ENCODE results near the gene PIGR.

Gene PIGR

DNA sequence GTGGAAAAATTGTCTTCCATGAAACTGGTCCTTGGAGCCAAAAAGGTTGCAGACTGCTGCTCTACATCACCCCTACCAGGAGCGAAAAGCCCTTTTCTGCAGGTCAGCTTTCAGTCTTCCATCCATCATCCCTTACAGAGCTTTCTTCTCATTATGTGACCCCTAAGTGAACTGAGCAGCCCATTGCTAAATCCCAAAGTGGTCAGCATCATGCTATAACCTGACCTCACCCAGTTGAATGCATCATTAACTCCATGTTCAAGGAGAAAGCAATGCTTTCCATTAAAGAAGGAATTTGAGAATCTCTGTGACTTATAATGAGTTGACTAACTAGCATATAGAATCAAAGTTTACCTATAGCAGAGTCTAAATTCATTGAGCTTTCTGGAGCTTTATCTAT, 59.4 kb downstream of the PIGR start:
- Histone ChIP-seq H2AFZ (ENCODE audit: low read depth, low read length) (no peak overlapping the region), H3K4me1 (ENCODE audit: insufficient read depth, low read length) (peaks cover 8% of the 10 kb centered on the region), H3K4me2 (ENCODE audit: insufficient read depth, low read length) (no peak overlapping the region), H3K27ac (ENCODE audit: low read length) (no peak overlapping the region), H3K9me3 (ENCODE audit: insufficient read depth, low read length, severe bottlenecking) (no peaks in the 10 kb centered on the region), H3K4me3 (ENCODE audit: low read depth in 1 of 2, low read length in 2 of 2) (no peak overlapping the region), H3K9ac (ENCODE audit: low read depth, low read length) (no peak overlapping the region), H3K79me2 (ENCODE audit: insufficient read depth, low read length) (no peaks in the 10 kb centered on the region), H4K20me1 (ENCODE audit: insufficient read depth, low read length) (no peaks in the 10 kb centered on the region), H3K36me3 (ENCODE audit: insufficient read depth, low read length) (no peaks in the 10 kb centered on the region), H3K27me3 (ENCODE audit: insufficient read depth, low read length, poor library complexity) (no peaks in the 10 kb centered on the region)
- DNase-seq (no peak), ATAC-seq (ENCODE audit: insufficient read depth, low read depth) (no peak)
- no peak for TF ChIP-seq EZH2 (IDR thresholded peaks at IDR 0.05; ENCODE audit: borderline replicate concordance, low read depth, low read length, severe bottlenecking)
- TF ChIP-seq, protein P1, sequence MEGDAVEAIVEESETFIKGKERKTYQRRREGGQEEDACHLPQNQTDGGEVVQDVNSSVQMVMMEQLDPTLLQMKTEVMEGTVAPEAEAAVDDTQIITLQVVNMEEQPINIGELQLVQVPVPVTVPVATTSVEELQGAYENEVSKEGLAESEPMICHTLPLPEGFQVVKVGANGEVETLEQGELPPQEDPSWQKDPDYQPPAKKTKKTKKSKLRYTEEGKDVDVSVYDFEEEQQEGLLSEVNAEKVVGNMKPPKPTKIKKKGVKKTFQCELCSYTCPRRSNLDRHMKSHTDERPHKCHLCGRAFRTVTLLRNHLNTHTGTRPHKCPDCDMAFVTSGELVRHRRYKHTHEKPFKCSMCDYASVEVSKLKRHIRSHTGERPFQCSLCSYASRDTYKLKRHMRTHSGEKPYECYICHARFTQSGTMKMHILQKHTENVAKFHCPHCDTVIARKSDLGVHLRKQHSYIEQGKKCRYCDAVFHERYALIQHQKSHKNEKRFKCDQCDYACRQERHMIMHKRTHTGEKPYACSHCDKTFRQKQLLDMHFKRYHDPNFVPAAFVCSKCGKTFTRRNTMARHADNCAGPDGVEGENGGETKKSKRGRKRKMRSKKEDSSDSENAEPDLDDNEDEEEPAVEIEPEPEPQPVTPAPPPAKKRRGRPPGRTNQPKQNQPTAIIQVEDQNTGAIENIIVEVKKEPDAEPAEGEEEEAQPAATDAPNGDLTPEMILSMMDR (IDR thresholded peaks at IDR 0.05; ENCODE audit: borderline replicate concordance, extremely low read depth, low read length, poor library complexity, severe bottlenecking), result no peak

DNA sequence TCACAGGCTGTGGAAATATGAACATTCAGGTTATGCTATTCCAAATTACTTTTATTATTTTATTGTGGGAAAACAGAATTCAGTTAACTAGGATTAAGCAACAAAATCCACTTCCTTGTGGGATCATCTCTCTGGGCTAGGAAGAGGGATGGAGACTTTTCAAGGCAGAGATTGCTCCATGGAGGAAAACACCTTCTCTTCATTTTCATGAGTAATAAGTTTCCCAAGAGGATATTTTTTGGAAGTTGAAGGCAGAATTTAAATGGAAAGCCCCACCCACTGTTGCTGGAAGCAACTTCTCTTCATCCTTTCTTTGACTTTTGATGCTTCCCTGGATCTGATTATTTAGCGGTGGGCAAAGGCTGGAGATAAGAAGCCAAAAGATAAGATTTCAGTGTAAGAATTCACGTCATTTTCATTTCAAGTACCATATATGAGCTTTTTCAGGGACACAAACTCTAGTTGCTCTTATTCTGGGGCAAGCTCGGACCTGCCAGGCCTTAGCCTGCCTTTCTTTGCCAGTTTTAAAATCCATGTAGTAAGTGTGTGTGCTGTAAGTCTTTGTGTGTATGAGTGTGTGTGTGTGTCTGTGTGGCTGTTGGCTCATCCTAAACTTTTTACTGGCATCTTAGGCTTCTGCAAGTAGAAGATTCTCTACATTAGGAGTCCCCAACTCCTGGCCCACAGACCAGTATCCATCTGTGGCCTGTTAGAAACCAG, 60.8 kb downstream of the PIGR start:
- no peaks in the 10 kb centered on the region for H3K27me3 ChIP-seq (ENCODE audit: insufficient read depth, low read length, poor library complexity)
- no peak for ATAC-seq (ENCODE audit: insufficient read depth, low read depth)

DNA sequence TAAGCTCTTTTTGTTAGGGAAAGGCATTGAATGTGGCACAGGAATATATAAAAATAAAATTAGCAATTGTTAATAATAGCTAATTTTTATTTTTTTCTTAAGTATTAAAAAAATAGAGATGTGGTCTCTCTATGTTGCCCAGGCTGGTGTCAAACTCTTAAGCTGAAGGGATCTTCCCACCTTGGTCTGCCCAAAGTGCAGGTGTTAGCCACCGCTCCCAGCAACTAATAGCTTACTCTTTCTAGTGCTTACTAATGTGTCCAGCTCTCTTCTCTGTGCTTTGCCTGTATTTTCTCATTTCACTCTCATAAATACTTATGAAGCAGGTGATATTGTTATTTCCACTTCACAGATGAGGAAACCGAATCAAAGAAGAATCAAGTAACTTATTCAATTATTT, 62.4 kb downstream of the PIGR start:
- Histone ChIP-seq H3K9me3 (ENCODE audit: insufficient read depth, low read length, severe bottlenecking) (no peaks in the 10 kb centered on the region), H3K4me1 (ENCODE audit: insufficient read depth, low read length) (no peaks in the 10 kb centered on the region), H3K9ac (ENCODE audit: low read depth, low read length) (no peak overlapping the region), H3K27ac (ENCODE audit: low read length) (no peak overlapping the region), H3K4me2 (ENCODE audit: insufficient read depth, low read length) (no peak overlapping the region), H3K27me3 (ENCODE audit: insufficient read depth, low read length, poor library complexity) (no peaks in the 10 kb centered on the region), H3K4me3 (ENCODE audit: low read depth in 1 of 2, low read length in 2 of 2) (no peak overlapping the region), H2AFZ (ENCODE audit: low read depth, low read length) (no peak overlapping the region), H3K79me2 (ENCODE audit: insufficient read depth, low read length) (no peaks in the 10 kb centered on the region), H4K20me1 (ENCODE audit: insufficient read depth, low read length) (no peaks in the 10 kb centered on the region), H3K36me3 (ENCODE audit: insufficient read depth, low read length) (no peaks in the 10 kb centered on the region)
- no peak for TF ChIP-seq EZH2 (IDR thresholded peaks at IDR 0.05; ENCODE audit: borderline replicate concordance, low read depth, low read length, severe bottlenecking)
- TF ChIP-seq, protein P1 (IDR thresholded peaks at IDR 0.05; ENCODE audit: borderline replicate concordance, extremely low read depth, low read length, poor library complexity, severe bottlenecking), result no peak
- ATAC-seq (ENCODE audit: insufficient read depth, low read depth) (no peak), DNase-seq (no peak)

More for the DNA sequence above, 60.8 kb downstream of the PIGR start:
- no peaks in the 10 kb centered on the region for H3K9me3 ChIP-seq (ENCODE audit: insufficient read depth, low read length, severe bottlenecking)
- H3K79me2 ChIP-seq (ENCODE audit: insufficient read depth, low read length), result no peaks in the 10 kb centered on the region
- DNase-seq, result no peak
- no peaks in the 10 kb centered on the region for H4K20me1 ChIP-seq (ENCODE audit: insufficient read depth, low read length)
- no peak overlapping the region for H3K4me2 ChIP-seq (ENCODE audit: insufficient read depth, low read length)
- no peak overlapping the region for H3K27ac ChIP-seq (ENCODE audit: low read length)
- H3K36me3 ChIP-seq (ENCODE audit: insufficient read depth, low read length), result no peaks in the 10 kb centered on the region
- TF ChIP-seq, protein P1 (IDR thresholded peaks at IDR 0.05; ENCODE audit: borderline replicate concordance, extremely low read depth, low read length, poor library complexity, severe bottlenecking), result no peak
- TF ChIP-seq EZH2 (IDR thresholded peaks at IDR 0.05; ENCODE audit: borderline replicate concordance, low read depth, low read length, severe bottlenecking), result no peak
- peaks cover 2% of the 10 kb centered on the region for H3K4me1 ChIP-seq (ENCODE audit: insufficient read depth, low read length)
- no peak overlapping the region for H2AFZ ChIP-seq (ENCODE audit: low read depth, low read length)
- H3K9ac ChIP-seq (ENCODE audit: low read depth, low read length), result no peak overlapping the region
- H3K4me3 ChIP-seq (ENCODE audit: low read depth in 1 of 2, low read length in 2 of 2), result no peak overlapping the region

Data from DND-41 (cell line).